MV-4-11 (cell line): Measurements from ENCODE around the gene AK5.
A peak's percentile ranks its signal among the peaks of the same experiment; 100 is the strongest.

Source experiments
- DNase-seq: peaks from one replicate; lab custom pipeline; 2025; lab: John Stamatoyannopoulos, UW

AK5 gene

GRCh38 chr1:77446841-77447555 is 165.2 kb downstream of the AK5 start:
- no peak for DNase-seq

- DNase-seq = no peak
Measured at GRCh38 chr1:77447669-77448068, 165.8 kb downstream of the AK5 start.

DNA sequence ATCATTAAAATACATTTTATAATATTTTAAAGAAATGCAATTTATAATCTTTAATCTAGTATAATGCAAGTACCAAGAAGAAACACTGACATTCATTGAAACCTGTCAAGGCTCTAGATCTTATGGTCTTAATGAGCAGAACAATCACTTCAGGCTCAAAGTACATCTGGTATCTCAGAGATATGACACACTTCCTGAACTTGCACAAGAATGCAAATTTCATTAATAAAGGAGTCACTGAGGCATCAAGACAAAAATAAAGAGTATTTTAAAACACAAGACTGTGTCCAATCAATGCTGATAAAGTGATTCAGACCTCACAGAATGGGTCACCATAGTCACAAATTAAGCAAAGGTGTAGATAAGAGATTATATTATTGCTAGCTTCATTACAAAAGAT is 178.1 kb downstream of the AK5 start:
- no peak for DNase-seq

GRCh38 chr1:77461691-77462090 is 179.9 kb downstream of the AK5 start:
- no peak for DNase-seq

DNA sequence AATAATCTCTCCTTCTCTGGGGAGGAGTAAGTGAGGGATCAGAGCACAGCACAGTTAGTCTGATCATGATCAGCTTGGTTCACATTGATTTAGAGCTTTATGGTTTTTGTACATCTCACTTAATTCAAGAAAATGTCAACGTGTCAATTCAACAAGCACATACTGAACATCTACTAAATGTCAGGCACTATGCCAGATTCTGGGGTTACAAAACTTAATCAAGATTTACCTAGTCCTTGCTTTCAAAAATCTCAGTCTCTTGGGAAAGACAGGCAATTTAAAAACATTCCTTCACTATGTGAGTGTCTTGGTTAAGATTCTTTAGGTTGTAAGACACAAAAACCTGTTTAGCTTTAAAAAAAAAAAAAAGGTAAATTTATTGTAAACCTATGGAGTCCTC is 181.4 kb downstream of the AK5 start:
- no peak for DNase-seq

DNA sequence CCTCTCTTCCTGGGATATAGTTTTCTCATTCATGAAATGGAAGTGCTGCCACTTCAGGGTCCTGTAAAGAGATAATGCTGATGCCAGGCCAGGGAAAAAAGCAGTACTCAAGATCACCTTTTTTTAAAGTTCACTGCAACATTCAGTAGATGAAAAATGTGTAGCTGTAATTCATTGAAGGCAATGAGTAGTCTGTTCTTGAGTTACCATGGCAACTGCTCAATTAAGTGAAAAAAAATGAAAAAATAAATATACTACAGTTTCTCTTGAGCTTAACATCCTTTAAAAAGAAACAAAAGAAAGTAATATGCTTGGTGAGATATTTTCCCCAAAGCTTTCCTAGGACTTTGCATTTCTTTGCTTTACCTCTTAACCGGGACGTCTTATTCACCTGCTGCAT is 183.3 kb downstream of the AK5 start:
- no peak for DNase-seq

DNA sequence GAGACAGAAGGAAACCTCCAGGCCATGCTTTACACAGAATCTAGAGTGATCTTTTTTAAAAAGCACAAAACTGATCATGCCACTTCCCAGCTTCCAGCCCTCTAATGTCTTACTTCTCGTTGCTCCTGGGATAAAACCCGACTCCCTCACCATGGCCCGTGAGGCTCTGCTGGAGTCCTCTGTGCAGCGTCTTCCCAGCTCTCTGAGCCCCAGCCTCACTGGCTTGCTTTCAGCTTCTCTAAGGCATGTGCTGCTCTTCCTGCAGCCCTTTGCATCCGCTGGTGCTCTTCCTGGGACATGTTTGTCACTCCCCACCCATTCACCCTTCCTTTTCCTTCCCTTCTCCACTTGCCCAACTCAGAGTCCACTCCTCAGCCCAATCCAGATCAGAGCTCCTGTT is 184.1 kb downstream of the AK5 start:
- DNase-seq = no peak

DNA sequence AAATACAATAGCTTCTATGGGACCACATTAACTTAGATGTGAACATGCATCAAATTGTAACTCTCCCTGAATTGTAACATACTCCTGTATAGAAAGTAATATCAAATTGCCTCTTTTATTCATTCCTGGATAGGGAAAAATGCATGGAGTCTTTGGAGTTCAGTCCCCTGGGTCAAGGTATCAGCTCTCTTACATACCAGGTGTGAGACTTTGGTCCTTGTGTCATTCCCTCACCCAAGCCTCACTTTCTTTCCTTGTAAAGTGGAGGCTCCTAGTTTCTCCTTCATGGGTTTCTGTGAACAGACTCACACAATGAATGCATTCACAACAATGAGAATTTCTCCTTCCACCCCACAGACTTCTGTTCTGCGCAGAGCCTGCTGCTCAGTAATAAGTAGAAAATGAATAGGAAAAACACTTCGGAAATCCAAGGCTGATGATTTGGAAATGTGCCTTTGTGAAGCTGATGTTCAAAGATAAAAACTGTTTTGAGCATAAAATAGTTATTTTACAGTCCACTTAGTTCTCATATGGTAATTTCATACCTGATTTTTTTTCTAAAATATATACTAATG is 185.3 kb downstream of the AK5 start:
- no peak for DNase-seq

DNA sequence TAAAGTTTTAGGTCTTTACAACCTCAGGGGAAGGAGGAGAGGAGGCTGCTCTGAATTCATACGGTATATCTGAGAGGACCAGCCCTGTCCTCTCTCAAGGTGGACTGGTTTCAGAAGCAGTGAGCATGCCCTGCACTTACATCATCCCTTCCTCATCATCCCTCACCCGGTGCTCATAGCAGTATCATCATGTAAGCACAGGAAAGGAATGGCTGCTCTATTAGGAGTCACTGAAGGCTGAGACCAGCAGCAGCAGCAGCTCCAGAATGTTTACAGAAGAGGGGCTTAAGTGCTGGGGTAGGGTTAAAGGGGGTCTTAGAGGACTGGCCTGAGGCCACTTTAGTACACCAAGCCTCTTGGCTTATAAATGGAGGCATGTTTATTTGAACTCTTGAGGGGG is 185.9 kb downstream of the AK5 start:
- no peak for DNase-seq

DNA sequence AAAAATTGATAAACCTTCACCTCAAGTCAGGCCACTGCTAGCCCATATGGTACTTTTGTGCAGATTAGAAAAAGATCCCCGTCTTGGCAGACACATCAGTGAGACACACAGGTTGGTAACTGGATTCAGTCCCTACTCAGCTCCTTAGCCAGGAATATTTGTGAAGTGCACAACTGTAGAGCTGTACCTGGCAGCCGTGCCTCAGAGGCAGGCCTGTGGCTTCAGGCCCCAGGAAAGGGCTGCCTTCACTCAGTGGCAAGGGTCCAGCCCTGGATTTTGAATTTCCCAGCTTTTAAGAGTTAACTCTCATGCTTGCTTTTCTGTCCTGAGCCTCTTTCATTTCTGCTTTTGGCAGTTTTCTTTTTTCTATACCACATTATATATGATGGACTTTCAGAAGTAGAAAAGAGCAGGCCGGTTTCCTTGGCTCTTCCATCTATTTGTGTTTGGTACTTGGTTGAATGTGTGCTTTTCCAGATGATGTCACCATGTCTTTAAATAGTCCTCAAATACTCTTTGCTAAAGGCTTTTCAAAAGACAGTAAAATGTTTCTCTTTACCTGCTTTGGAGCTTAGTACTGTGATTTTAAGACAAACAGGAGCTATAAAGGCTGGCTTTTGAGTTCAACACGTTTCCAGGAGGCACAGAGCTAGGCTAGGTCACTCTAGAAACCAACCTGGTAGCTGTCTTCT is 186.6 kb downstream of the AK5 start:
- DNase-seq = peak; percentile 32

GRCh38 chr1:77468949-77469710 is 187.3 kb downstream of the AK5 start:
- no peak for DNase-seq

GRCh38 chr1:77471691-77472090 is 189.9 kb downstream of the AK5 start:
- no peak for DNase-seq

DNA sequence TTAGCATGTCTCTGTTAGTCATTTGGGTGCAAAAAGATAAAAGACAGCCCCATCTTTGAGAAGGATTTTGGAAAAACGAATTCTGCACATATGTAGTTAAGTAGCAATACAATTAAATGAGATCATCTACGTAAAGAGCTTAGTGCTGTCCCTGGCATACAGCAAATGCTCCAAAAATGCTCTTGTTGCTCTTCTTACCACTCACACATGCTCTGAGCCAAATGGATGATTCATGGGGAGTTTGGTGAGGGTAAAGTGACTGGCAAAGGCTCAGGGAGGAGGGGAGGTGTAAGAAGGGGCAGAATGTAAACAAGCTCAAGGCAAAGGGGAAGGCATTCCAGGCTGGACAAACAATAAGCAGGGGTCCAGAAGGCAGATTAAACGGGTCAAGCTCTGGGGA is 191.9 kb downstream of the AK5 start:
- DNase-seq = no peak

- DNase-seq = peak; percentile 58
Measured at GRCh38 chr1:77475641-77476040, 193.8 kb downstream of the AK5 start.

DNA sequence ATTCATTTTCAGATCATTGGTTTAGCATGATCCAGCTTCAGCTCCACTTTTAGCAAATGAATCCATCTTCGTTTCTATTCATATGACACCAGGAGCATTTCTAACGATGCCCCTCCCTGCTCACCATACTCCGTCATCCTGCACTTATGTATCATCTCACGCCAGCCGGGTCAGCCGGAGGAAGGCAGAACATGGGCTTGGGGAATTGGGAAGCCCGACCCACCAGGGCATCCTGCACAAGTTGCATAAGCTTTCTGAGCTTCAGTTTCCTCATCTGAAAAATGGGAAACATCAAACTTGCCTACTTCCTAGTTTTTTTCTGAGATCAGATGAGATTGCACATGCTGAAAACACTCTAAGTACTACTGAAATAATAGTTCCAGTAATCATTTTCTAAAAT is 194.7 kb downstream of the AK5 start:
- peak; percentile 62 for DNase-seq

- DNase-seq = no peak
Measured at GRCh38 chr1:77484334-77484733, 202.5 kb downstream of the AK5 start.

DNA sequence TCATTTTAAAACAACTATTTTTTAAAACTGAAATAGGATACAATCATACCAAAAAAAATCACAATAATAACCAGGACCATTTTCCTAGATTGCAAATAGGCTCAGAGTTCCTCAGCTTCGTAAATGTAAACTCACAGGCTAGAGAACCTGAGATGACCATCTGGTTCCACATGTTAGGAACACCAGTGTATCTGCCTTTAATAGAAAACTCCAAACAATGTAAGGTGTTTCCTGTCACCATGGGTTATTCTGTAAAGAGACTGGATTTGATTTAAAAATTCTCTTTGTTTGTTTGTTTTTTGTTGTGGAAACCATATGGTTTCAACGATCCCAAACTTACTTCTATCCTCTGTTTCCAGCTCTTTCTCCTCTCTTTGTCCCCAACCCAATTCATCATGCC is 203.1 kb downstream of the AK5 start:
- DNase-seq = no peak

GRCh38 chr1:77487631-77488030 is 205.8 kb downstream of the AK5 start:
- DNase-seq = no peak

DNA sequence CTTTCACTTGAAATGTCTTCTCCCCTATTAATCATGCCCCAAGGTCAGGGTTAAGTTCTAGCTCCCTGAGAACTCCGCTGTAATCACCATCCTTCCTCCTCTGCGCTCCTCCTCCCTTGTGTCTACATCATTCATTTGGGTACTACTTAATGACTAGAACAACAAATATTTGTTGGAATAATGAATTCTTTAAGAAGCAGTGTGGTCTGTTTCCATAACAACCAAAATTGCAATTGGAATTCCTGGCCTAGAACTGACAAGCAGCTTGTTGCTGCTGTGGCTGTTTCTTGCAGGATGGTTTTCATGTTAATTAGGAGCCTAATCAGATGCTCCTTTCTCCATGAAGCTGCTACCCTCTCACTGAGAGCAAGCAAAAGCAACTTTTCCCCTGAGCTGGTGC is 208.1 kb downstream of the AK5 start:
- no peak for DNase-seq

- DNase-seq = no peak
Measured at GRCh38 chr1:77494026-77494425, 212.2 kb downstream of the AK5 start.

GRCh38 chr1:77498918-77499317 is 217.1 kb downstream of the AK5 start:
- DNase-seq = no peak

DNA sequence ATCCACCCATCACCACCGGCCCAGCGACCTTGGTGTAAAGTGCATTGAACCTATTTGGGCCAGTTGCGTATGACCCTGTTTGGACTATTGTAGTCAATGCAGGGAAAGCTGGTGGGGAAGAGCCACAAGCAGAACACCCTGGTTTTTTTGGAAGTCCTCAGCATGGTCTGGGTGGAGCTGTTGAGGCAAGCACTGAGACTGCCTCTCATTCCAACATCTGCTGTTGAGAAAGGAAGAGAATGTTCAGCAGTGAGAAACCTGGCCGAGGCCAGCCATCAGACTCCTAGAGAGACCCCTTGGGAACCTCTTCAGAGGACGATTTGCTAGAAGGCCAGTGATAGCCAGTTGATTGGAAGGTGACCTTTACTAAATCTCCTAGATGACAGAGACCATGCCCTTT is 217.6 kb downstream of the AK5 start:
- DNase-seq = no peak

DNA sequence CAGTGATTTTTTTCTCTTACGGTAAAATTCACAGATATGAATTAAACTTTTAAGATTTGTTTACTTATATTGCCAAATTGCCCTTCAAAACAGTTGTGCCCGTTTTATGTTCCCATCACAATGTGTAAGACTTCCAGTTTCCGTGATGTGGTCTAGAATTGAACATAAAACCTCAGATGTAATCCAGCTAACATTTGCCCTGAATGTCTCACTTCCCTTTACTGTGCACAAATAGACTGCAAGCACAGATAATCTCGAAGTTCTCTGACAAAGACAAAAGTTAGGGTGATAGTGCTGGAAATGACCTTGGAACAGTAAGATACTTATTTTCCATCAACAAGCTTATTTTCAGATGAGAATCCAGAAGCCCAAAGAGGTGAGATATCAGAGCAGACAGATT is 223.2 kb downstream of the AK5 start:
- peak; percentile 97 for DNase-seq
